Activated CD4-positive, alpha-beta T cell treated with anti-CD3 and anti-CD28 coated beads, Interleukin-2, amount 50 U/mL, for 16 hours (primary cell): Measurements from ENCODE around the gene SNX1.
"Not testable (repeated sequence)": the region's sequence is repeated elsewhere in the genome, so short reads cannot be mapped to it uniquely, and the experiment has no call there.

Experiments
- DNase-seq: peaks from one replicate; pipeline ENCODE4 v3.0.0-alpha.2; 2020

Gene SNX1

GRCh38 chr15:64117759-64118487, 22.1 kb downstream of the SNX1 start:
- DNase-seq = no peak

- DNase-seq = not testable (repeated sequence)
These were observed 24.5 kb downstream of the SNX1 start for GRCh38 chr15:64120322-64120721.

- no peak for DNase-seq
These were observed 25.8 kb downstream of the SNX1 start for GRCh38 chr15:64121614-64122013.

GRCh38 chr15:64122444-64122843, 26.7 kb downstream of the SNX1 start:
- no peak for DNase-seq

- DNase-seq = no peak
These were observed 27.2 kb downstream of the SNX1 start for GRCh38 chr15:64122936-64123351.

GRCh38 chr15:64125978-64126377, 30.2 kb downstream of the SNX1 start:
- DNase-seq = no peak

- no peak for DNase-seq
These were observed 31.9 kb downstream of the SNX1 start for GRCh38 chr15:64127521-64128270.

GRCh38 chr15:64130159-64130558, 34.4 kb downstream of the SNX1 start:
- DNase-seq = no peak

- no peak for DNase-seq
These were observed 35.8 kb downstream of the SNX1 start for GRCh38 chr15:64131547-64131946.

- DNase-seq = no peak
These were observed 36.4 kb downstream of the SNX1 start for GRCh38 chr15:64132217-64132616.

GRCh38 chr15:64133623-64134344, 38.0 kb downstream of the SNX1 start:
- no peak for DNase-seq

- DNase-seq = no peak
These were observed 38.6 kb downstream of the SNX1 start for GRCh38 chr15:64134345-64134829.

GRCh38 chr15:64136347-64136746, 40.6 kb downstream of the SNX1 start:
- no peak for DNase-seq

GRCh38 chr15:64137226-64137833, 41.5 kb downstream of the SNX1 start:
- no peak for DNase-seq

- no peak for DNase-seq
These were observed 42.7 kb downstream of the SNX1 start for GRCh38 chr15:64138331-64138941.

GRCh38 chr15:64141798-64142512, 46.2 kb downstream of the SNX1 start:
- DNase-seq = no peak

- DNase-seq = no peak
These were observed 47.5 kb downstream of the SNX1 start for GRCh38 chr15:64143276-64143675.

GRCh38 chr15:64144192-64144564, 48.4 kb downstream of the SNX1 start:
- no peak for DNase-seq

GRCh38 chr15:64144565-64145281, 48.9 kb downstream of the SNX1 start:
- no peak for DNase-seq

GRCh38 chr15:64146041-64146440, 50.3 kb downstream of the SNX1 start:
- DNase-seq = no peak

- DNase-seq = no peak
These were observed 50.7 kb downstream of the SNX1 start for GRCh38 chr15:64146520-64146884.
